ENCODE measurements around the gene HSPG2. TPM values are rescaled to one million over a fixed set of nuclear protein-coding genes. Genes with fewer than 3 reads are reported as not detected.

The HSPG2 gene
- total and polyA plus RNA-seq, 2 of the 13 experiments (the other 11 are each of a cell fraction or from before 2014, with no cell fraction given), result 9.1 to 13.1 TPM

DNA sequence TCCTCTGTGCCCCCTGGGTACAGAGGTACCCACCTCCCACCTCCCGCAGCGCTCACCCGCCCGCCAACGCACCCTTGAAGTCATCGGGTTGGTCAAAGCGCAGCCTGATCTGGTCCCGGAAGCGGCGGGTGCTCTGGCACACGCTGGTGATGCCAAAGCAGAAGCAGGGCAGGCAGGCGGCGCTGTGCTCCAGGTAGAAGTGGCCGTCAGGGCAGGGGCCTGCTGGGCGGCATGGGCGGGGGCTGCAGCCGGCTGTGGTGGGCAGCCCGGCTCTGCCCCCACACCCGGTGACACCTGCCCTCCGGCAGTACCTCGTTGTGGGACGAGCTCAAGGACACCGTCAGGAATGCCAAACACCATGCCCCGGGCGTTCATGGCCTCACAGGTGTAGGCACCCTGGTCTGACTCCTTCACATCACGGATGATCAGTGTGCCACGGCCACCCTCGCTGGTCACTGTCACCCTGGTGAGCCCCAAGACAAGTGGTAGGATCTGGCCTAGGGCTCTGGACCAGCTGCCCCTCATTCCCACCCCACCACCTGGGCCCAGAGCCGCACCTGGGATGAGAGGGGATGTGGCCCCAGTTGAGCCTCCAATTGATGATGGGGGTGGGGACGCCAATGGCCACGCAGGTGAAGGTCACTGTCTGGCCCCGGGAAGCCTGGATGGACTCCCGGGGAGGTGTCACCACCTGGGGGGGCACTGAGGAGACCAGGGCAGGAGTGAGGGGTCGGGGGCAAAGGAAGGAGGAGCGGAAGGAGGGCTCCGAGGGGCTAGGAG, 52.5 kb downstream of the HSPG2 start:
- no peak for ATAC-seq
- 96% methylated on average over 24 of the region's 36 CpGs for WGBS (ENCODE audit: low lambda C conversion rate)
- H3K27ac ChIP-seq (ENCODE audit: extremely low read length, insufficient read depth, low read length), result no peak overlapping the region
- CTCF ChIA-PET (ENCODE audit: low intra/inter-chr PET ratio, low total read pairs), result no interaction called here
- H4K20me1 ChIP-seq (ENCODE audit: insufficient read depth, low read length), result no peaks in the 10 kb centered on the region
- H3K36me3 ChIP-seq (replicated peaks in 1 of 2; ENCODE audit: control insufficient read depth in 1 of 2, insufficient read depth in 2 of 2, low read length in 2 of 2), result peaks cover 18 to 41% of the 10 kb centered on the region in 2 experiments; a peak in 4 of 5 replicates
- intact Hi-C loops (cut with micrococcal nuclease; ENCODE audit: unreplicated experiment) (no loop called here), in situ Hi-C loops (cut with HindIII; ENCODE audit: extremely low pct_ligation_motif_present, low pct_unique_long_range_greater_than_20kb) (no loop called here)
- no TSS peak for BruUV-seq (replicated peaks)
- DNase-seq (ENCODE audit: low spot score), result no peak
- H3K9ac ChIP-seq (ENCODE audit: insufficient read depth, low read depth, low read length), result no peak overlapping the region
- no peak overlapping the region for H3K4me2 ChIP-seq (ENCODE audit: low read depth, low read length)
- H3K9me3 ChIP-seq (ENCODE audit: low read length), result no peaks in the 10 kb centered on the region
- H3K4me1 ChIP-seq (ENCODE audit: insufficient read depth, low read length), result no peaks in the 10 kb centered on the region
- H3K79me2 ChIP-seq (ENCODE audit: insufficient read depth, low read length), result no peaks in the 10 kb centered on the region
- no peak overlapping the region for H3K4me3 ChIP-seq (replicated peaks in 1 of 3; ENCODE audit: insufficient read depth in 1 of 3, low read depth in 2 of 3, low read length in 3 of 3)
- H2AFZ ChIP-seq (ENCODE audit: low read length), result no peak overlapping the region
- POLR2A ChIA-PET, result no interaction called here
- no peak for FAIRE-seq
- no peaks in the 10 kb centered on the region for H3K27me3 ChIP-seq (ENCODE audit: control insufficient read depth in 1 of 2, insufficient read depth in 2 of 2, low read length in 2 of 2)
- TF ChIP-seq, protein P1, sequence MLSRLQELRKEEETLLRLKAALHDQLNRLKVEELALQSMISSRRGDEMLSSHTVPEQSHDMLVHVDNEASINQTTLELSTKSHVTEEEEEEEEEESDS (CRISPR knock-in tag; IDR thresholded peaks at IDR 0.05; ENCODE audit: borderline replicate concordance), result no peak
- TF ChIP-seq MIER2 (CRISPR knock-in tag; IDR thresholded peaks at IDR 0.05), result no peak
- TF ChIP-seq RNF2 (conservative IDR thresholded peaks at IDR 0.05; ENCODE audit: low read depth), result no peak
- TF ChIP-seq IRX3 (CRISPR knock-in tag; IDR thresholded peaks at IDR 0.05; ENCODE audit: borderline replicate concordance, low read depth), result no peak
- TF ChIP-seq KDM3A (CRISPR knock-in tag; IDR thresholded peaks at IDR 0.05; ENCODE audit: low read depth), result no peak
- TF ChIP-seq HOMEZ (CRISPR knock-in tag; IDR thresholded peaks at IDR 0.05; ENCODE audit: low read depth), result no peak
- no peak for TF ChIP-seq ZNF512 (CRISPR knock-in tag; IDR thresholded peaks at IDR 0.05)
- no peak for TF ChIP-seq ZNF496 (CRISPR knock-in tag; IDR thresholded peaks at IDR 0.05; ENCODE audit: insufficient replicate concordance)
- TF ChIP-seq RNF219 (CRISPR knock-in tag; IDR thresholded peaks at IDR 0.05), result no peak
- no peak for TF ChIP-seq TCF12 (IDR thresholded peaks at IDR 0.05)
- no peak for TF ChIP-seq TCF12 (CRISPR knock-in tag; IDR thresholded peaks at IDR 0.05)
- no peak for TF ChIP-seq PHB2 (IDR thresholded peaks at IDR 0.05; ENCODE audit: partially characterized antibody)
- no peak for TF ChIP-seq ZNF329 (CRISPR knock-in tag; IDR thresholded peaks at IDR 0.05; ENCODE audit: low read depth)
- TF ChIP-seq ZNF773 (CRISPR knock-in tag; IDR thresholded peaks at IDR 0.05; ENCODE audit: borderline replicate concordance), result no peak
- TF ChIP-seq FOSL1 (CRISPR knock-in tag; IDR thresholded peaks at IDR 0.05; ENCODE audit: borderline replicate concordance), result no peak
- no peak for TF ChIP-seq JUN (CRISPR knock-in tag; IDR thresholded peaks at IDR 0.05)
- TF ChIP-seq FOXP1 (IDR thresholded peaks at IDR 0.05), result no peak
- TF ChIP-seq FOXP1 (CRISPR knock-in tag; IDR thresholded peaks at IDR 0.05), result no peak
- no peak for TF ChIP-seq MTERF4 (CRISPR knock-in tag; IDR thresholded peaks at IDR 0.05)
